ENCODE data around the gene ACADM. TPM values are rescaled to one million over a fixed set of nuclear protein-coding genes. Genes with fewer than 3 reads are reported as not detected.
A peak's percentile ranks its signal among the peaks of the same experiment; 100 is the strongest.
"Not testable (repeated sequence)": the region's sequence is repeated elsewhere in the genome, so short reads cannot be mapped to it uniquely, and the experiment has no call there.

ACADM gene
- 10 to 100 TPM; 25.3 to 46.5 (median 40.5) TPM for total RNA-seq

DNA sequence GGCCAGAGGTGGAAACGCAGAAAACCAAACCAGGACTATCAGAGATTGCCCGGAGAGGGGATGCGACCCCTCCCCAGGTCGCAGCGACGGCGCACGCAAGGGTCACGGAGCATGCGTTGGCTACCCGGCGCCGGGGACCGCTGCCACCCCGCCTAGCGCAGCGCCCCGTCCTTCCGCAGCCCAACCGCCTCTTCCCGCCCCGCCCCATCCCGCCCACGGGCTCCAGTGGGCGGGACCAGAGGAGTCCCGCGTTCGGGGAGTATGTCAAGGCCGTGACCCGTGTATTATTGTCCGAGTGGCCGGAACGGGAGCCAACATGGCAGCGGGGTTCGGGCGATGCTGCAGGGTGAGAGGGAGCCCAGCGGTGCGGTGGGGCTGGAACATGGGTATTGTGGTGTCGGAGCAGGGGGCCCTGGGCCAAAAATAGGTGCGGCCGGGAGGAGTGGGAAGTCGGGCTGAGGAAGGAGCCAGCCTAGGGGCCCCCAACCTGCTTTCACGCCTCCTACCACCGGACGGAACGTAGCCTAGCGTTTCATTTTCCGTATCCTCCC is at the start of gene ACADM:
TSS of gene ACADM (plus strand) at position 238 of the 551 bp plus-strand sequence. CDS start at position 317, 79 bp downstream.
- no peaks in the 10 kb centered on the region for H3K36me3 ChIP-seq
- peak within 1 kb of the TSS; percentile 80 for H3K27ac ChIP-seq
- H3K27me3 ChIP-seq: no peaks in the 10 kb centered on the region
- TF ChIP-seq POLR2A (IDR thresholded peaks at IDR 0.05) (peak; percentile 25 to 62), POLR2AphosphoS5 (IDR thresholded peaks at IDR 0.05) (peak in 2 of 3 donors; percentile 26 to 64), EP300 (IDR thresholded peaks at IDR 0.05) (no peak)
- TF ChIP-seq, protein P1, sequence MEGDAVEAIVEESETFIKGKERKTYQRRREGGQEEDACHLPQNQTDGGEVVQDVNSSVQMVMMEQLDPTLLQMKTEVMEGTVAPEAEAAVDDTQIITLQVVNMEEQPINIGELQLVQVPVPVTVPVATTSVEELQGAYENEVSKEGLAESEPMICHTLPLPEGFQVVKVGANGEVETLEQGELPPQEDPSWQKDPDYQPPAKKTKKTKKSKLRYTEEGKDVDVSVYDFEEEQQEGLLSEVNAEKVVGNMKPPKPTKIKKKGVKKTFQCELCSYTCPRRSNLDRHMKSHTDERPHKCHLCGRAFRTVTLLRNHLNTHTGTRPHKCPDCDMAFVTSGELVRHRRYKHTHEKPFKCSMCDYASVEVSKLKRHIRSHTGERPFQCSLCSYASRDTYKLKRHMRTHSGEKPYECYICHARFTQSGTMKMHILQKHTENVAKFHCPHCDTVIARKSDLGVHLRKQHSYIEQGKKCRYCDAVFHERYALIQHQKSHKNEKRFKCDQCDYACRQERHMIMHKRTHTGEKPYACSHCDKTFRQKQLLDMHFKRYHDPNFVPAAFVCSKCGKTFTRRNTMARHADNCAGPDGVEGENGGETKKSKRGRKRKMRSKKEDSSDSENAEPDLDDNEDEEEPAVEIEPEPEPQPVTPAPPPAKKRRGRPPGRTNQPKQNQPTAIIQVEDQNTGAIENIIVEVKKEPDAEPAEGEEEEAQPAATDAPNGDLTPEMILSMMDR (IDR thresholded peaks at IDR 0.05): no peak
- peaks cover 30% of the 10 kb centered on the region for H3K4me1 ChIP-seq
- under 1% methylated on average over 22 of the region's 48 CpGs for WGBS
- H3K4me3 ChIP-seq: peak within 1 kb of the TSS; percentile 57
- peak; percentile 89 to 90 for DNase-seq (ENCODE audit: low spot score in 2 of 2)
- no peaks in the 10 kb centered on the region for H3K9me3 ChIP-seq

- no peaks in the 10 kb centered on the region for H3K36me3 ChIP-seq
- no peaks in the 10 kb centered on the region for H3K9me3 ChIP-seq
- no peaks in the 10 kb centered on the region for H3K27me3 ChIP-seq
- no peak overlapping the region for H3K4me3 ChIP-seq
- no peak overlapping the region for H3K27ac ChIP-seq
- no peak for DNase-seq (ENCODE audit: low spot score in 2 of 2)
- TF ChIP-seq EP300 (IDR thresholded peaks at IDR 0.05) (no peak), POLR2A (IDR thresholded peaks at IDR 0.05) (no peak), POLR2AphosphoS5 (IDR thresholded peaks at IDR 0.05) (no peak)
- TF ChIP-seq, protein P1 (IDR thresholded peaks at IDR 0.05): no peak
- no peaks in the 10 kb centered on the region for H3K4me1 ChIP-seq
- WGBS: 57% methylated on average over 5 of the region's 5 CpGs
These were observed 47.1 kb upstream of the ACADM start for GRCh38 chr1:75677443-75677842.

- not testable (repeated sequence) for H3K27me3 ChIP-seq; H3K4me3 ChIP-seq; H3K4me1 ChIP-seq; H3K36me3 ChIP-seq; DNase-seq (ENCODE audit: low spot score in 2 of 2); H3K9me3 ChIP-seq; H3K27ac ChIP-seq
- WGBS: 71% methylated on average over 10 of the region's 10 CpGs
These were observed 46.5 kb upstream of the ACADM start for GRCh38 chr1:75677964-75678363.

DNA sequence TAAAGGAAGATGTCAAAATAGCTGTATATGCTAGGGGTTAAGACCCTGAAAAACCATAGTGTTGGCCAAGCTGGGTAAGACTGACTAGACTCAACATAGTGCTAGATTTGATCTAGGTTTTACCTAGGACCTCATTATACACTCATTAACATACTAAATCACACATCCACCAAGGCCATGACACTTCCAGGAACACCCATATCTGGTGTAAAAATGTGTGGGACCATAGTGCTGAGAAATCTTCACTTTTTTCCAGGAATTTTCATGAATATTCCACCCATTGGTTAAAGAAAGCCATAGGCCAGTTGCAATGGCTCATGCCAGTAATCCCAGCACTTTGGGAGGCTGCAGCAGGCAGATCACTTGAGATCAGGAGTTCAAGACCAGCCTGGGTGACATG is 34.0 kb upstream of the ACADM start:
- no peak for DNase-seq (ENCODE audit: low spot score in 2 of 2)
- Histone ChIP-seq H3K27ac (no peak overlapping the region), H3K9me3 (no peaks in the 10 kb centered on the region), H3K36me3 (no peaks in the 10 kb centered on the region), H3K4me3 (no peak overlapping the region), H3K27me3 (no peaks in the 10 kb centered on the region), H3K4me1 (no peaks in the 10 kb centered on the region)
- TF ChIP-seq EP300 (IDR thresholded peaks at IDR 0.05) (no peak), POLR2A (IDR thresholded peaks at IDR 0.05) (no peak), POLR2AphosphoS5 (IDR thresholded peaks at IDR 0.05) (no peak)
- TF ChIP-seq, protein P1 (IDR thresholded peaks at IDR 0.05): no peak

DNA sequence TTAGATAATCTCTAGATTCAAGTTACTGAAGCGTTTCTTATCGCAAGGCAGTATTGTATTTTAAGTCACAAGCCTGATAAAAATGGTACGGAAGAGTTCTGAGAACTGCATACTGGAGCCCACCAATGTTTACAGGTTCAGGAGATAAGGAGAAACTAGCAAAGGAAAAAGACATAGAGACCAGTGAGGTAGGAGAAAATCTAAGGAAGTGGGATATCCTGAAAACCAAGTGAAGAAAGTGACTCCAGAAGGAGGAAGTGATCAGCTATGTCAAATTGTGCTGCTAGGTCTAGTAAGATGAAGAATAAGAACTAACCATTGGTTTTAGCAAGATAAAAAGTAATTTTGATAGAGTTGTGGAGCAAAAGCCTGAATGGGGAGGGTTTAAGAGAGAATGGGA is 31.0 kb upstream of the ACADM start:
- H3K36me3 ChIP-seq: no peaks in the 10 kb centered on the region
- H3K9me3 ChIP-seq: no peaks in the 10 kb centered on the region
- no peak overlapping the region for H3K27ac ChIP-seq
- DNase-seq (ENCODE audit: low spot score in 2 of 2): no peak
- no peak overlapping the region for H3K4me3 ChIP-seq
- H3K4me1 ChIP-seq: no peaks in the 10 kb centered on the region
- no peaks in the 10 kb centered on the region for H3K27me3 ChIP-seq
- 56% methylated on average over 3 of the region's 3 CpGs for WGBS
- no peak for TF ChIP-seq POLR2AphosphoS5 (IDR thresholded peaks at IDR 0.05)
- no peak for TF ChIP-seq EP300 (IDR thresholded peaks at IDR 0.05)
- TF ChIP-seq POLR2A (IDR thresholded peaks at IDR 0.05): no peak
- TF ChIP-seq, protein P1 (IDR thresholded peaks at IDR 0.05): no peak

DNA sequence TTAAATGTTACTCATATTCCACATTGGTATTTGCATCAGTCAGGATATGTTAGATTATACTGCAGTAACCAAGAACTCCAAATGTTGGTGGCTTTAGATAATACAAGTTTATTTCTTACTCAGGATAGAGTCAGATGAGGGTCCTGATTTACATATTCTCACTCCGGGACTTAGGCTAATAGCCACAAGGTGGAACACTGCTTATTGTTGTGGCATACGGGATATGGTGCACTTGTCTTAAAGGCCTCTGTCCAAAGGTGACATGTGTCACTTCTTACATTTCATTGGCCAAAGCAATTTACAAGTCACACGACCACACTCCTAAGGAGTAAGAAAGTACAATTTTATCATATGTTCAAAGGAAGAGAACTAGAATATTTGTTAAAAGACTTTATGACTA is 28.5 kb upstream of the ACADM start:
- no peak for TF ChIP-seq POLR2AphosphoS5 (IDR thresholded peaks at IDR 0.05)
- TF ChIP-seq POLR2A (IDR thresholded peaks at IDR 0.05): no peak
- TF ChIP-seq EP300 (IDR thresholded peaks at IDR 0.05): no peak
- TF ChIP-seq, protein P1 (IDR thresholded peaks at IDR 0.05): no peak
- WGBS: 80% methylated on average over 3 of the region's 3 CpGs

More for the DNA sequence above, 28.5 kb upstream of the ACADM start:
- H3K4me1 ChIP-seq: no peaks in the 10 kb centered on the region
- no peaks in the 10 kb centered on the region for H3K36me3 ChIP-seq
- no peaks in the 10 kb centered on the region for H3K27me3 ChIP-seq
- no peak for DNase-seq (ENCODE audit: low spot score in 2 of 2)
- H3K4me3 ChIP-seq: no peak overlapping the region
- H3K27ac ChIP-seq: no peak overlapping the region
- no peaks in the 10 kb centered on the region for H3K9me3 ChIP-seq
